ENCODE results near the gene ABCB8. TPM values are rescaled to one million over a fixed set of nuclear protein-coding genes. Genes with fewer than 3 reads are reported as not detected.

ABCB8 gene
- total and polyA plus RNA-seq, 2 donors (not counting 3 experiments of a cell fraction or from before 2014, with no cell fraction given): 38.0 to 46.3 TPM

DNA sequence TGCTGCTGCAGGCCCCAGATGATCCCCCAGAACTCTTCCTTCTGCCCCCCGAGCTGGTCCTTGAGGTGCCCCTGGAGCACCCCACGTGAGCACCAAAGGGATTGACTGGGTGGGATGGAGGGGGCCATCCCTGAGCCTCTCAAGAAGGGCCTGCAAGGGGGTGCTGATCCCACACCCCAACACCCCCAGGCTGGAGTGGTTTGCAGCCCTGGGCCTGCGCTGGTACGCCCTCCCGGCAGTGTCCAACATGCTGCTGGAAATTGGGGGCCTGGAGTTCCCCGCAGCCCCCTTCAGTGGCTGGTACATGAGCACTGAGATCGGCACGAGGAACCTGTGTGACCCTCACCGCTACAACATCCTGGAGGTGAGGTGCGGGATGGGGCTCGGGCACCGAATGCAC, 29.2 kb upstream of the ABCB8 start:
- dilution Hi-C loops (cut with MboI; ENCODE audit: extremely low pct_ligation_motif_present, low sequenced_read_pairs): no loop called here
- TF ChIP-seq JUN (IDR thresholded peaks at IDR 0.05; ENCODE audit: borderline replicate concordance, insufficient read depth, insufficient read length, low read depth) (no peak), MYC (IDR thresholded peaks at IDR 0.05; ENCODE audit: low read depth, low read length) (no peak), FOS (IDR thresholded peaks at IDR 0.05; ENCODE audit: borderline replicate concordance, insufficient read depth, low read length) (no peak), POLR2AphosphoS5 (IDR thresholded peaks at IDR 0.05; ENCODE audit: insufficient read depth, low read depth, low read length) (no peak), GATA2 (IDR thresholded peaks at IDR 0.05; ENCODE audit: insufficient read depth, insufficient read length, low read depth, low read length) (no peak), EZH2 (IDR thresholded peaks at IDR 0.05; ENCODE audit: borderline replicate concordance, low read depth, low read length, severe bottlenecking) (no peak), POLR2A (IDR thresholded peaks at IDR 0.05; ENCODE audit: low read depth, low read length) (no peak)
- TF ChIP-seq, protein P1, sequence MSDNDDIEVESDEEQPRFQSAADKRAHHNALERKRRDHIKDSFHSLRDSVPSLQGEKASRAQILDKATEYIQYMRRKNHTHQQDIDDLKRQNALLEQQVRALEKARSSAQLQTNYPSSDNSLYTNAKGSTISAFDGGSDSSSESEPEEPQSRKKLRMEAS (IDR thresholded peaks at IDR 0.05; ENCODE audit: insufficient read depth, insufficient read length): no peak
- FAIRE-seq: no peak
- CTCF ChIA-PET: no interaction called here
- DNase-seq (ENCODE audit: low read depth, low spot score): no peak
- Histone ChIP-seq H2AFZ (ENCODE audit: low read depth, low read length) (no peak overlapping the region), H3K36me3 (ENCODE audit: control insufficient read depth in 2 of 2, extremely low read depth in 1 of 2, insufficient read depth in 2 of 2, low read length in 2 of 2) (peaks cover 0 to 37% of the 10 kb centered on the region in 2 experiments), H3K4me3 (replicated peaks in 1 of 3; ENCODE audit: insufficient read depth in 1 of 3, low read depth in 1 of 3, low read length in 3 of 3) (no peak overlapping the region), H3K9me3 (replicated peaks; ENCODE audit: control insufficient read depth, insufficient read depth, low read length) (no peaks in the 10 kb centered on the region), H4K20me1 (replicated peaks; ENCODE audit: control insufficient read depth, extremely low read depth, insufficient read depth, low read length) (no peaks in the 10 kb centered on the region), H3K27ac (ENCODE audit: insufficient read depth, low read depth, low read length) (no peak overlapping the region), H3K9ac (replicated peaks; ENCODE audit: extremely low read depth, insufficient read depth, low read length) (no peak overlapping the region), H3K79me2 (ENCODE audit: control insufficient read depth, insufficient read depth, low read length) (peaks cover 7% of the 10 kb centered on the region), H3K4me1 (ENCODE audit: control insufficient read depth, extremely low read depth, insufficient read depth, low read length) (peaks cover 33% of the 10 kb centered on the region), H3K4me2 (ENCODE audit: insufficient read depth, low read length) (no peak overlapping the region), H3K9me1 (replicated peaks; ENCODE audit: control insufficient read depth, extremely low read depth, insufficient read depth, low read length) (no peaks in the 10 kb centered on the region), H3K27me3 (ENCODE audit: control insufficient read depth in 2 of 2, insufficient read depth in 2 of 2, low read length in 2 of 2) (no peaks in the 10 kb centered on the region)
- BruUV-seq (replicated peaks): no TSS peak
- POLR2A ChIA-PET: no interaction called here
- intact Hi-C loops (cut with micrococcal nuclease): no loop called here

All from endothelial cell of umbilical vein (primary cell).